NB4 (cell line): ENCODE results near the gene ARHGAP45.

ENCODE experiments used
- MYC ChIP-seq: IDR thresholded peaks from 2 replicates; pipeline ENCODE4 v1.6.1; 2011; ENCODE audit warnings: low read depth, low read length
- POLR2A ChIP-seq: IDR thresholded peaks from 2 replicates; pipeline ENCODE4 v1.6.1; 2011; ENCODE audit warnings: mild to moderate bottlenecking; ENCODE audit not compliant: insufficient read length; ENCODE audit errors: extremely low read depth
- TF ChIP-seq, protein P1 (sequence below): IDR thresholded peaks from one replicate; pipeline ENCODE4 v1.5.1; 2012; ENCODE audit warnings: low read depth, low read length
- TF ChIP-seq, protein P2 (sequence below): IDR thresholded peaks from 2 replicates; pipeline ENCODE4 v1.6.1; 2011; ENCODE audit warnings: low read depth, low read length

DNA sequence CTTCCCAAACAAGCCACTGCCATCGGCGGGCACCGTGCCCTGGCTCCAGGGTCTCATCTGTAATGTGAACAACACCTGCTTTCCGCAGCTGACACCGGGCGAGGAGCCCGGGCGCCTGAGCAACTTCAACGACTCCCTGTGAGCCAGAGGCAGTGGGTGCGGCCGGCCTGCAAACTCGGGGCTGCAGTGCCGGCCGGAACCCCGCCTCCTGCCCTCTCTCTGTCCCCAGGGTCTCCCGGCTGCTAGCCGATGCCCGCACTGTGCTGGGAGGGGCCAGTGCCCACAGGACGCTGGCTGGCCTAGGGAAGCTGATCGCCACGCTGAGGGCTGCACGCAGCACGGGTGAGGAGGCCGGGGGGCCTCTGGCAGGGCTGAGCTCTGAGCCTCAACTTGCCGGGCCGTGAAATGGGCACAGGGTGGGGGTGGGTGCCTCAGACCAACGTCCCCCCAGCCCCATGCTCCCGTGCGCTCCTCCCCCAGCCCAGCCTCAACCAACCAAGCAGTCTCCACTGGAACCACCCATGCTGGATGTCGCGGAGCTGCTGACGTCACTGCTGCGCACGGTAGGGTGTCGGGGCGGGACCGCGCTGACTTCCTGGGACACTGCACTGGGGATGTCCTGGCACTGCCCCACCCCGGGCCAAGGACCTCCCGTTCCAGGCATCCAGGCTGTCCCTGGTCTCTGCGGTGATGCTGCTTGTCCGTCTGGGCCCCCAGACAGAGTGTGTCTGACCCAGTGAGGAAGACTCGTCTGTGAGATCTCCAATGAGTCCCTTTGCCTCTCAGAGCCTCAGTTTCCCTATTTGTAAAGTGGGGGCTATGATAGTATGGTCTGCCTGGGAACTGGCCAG is 24.9 kb upstream of the ARHGAP45 start:
- TF ChIP-seq, protein P1, sequence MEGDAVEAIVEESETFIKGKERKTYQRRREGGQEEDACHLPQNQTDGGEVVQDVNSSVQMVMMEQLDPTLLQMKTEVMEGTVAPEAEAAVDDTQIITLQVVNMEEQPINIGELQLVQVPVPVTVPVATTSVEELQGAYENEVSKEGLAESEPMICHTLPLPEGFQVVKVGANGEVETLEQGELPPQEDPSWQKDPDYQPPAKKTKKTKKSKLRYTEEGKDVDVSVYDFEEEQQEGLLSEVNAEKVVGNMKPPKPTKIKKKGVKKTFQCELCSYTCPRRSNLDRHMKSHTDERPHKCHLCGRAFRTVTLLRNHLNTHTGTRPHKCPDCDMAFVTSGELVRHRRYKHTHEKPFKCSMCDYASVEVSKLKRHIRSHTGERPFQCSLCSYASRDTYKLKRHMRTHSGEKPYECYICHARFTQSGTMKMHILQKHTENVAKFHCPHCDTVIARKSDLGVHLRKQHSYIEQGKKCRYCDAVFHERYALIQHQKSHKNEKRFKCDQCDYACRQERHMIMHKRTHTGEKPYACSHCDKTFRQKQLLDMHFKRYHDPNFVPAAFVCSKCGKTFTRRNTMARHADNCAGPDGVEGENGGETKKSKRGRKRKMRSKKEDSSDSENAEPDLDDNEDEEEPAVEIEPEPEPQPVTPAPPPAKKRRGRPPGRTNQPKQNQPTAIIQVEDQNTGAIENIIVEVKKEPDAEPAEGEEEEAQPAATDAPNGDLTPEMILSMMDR = no peak
- TF ChIP-seq, protein P2, sequence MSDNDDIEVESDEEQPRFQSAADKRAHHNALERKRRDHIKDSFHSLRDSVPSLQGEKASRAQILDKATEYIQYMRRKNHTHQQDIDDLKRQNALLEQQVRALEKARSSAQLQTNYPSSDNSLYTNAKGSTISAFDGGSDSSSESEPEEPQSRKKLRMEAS = no peak
- TF ChIP-seq POLR2A (no peak), MYC (no peak)
